ENCODE results near the gene TGFBR3. TPM values are rescaled to one million over a fixed set of nuclear protein-coding genes. Genes with fewer than 3 reads are reported as not detected.

TGFBR3 gene
- total RNA-seq, 1 experiment from 2014 or later: 3.1 TPM

GRCh38 chr1:91811363-91812025 is 74.5 kb downstream of the TGFBR3 start:
- Histone ChIP-seq H3K4me3 (ENCODE audit: low read depth, low read length, poor library complexity, severe bottlenecking) (no peak overlapping the region), H3K9me3 (ENCODE audit: low read depth, low read length, poor library complexity, severe bottlenecking) (no peaks in the 10 kb centered on the region), H3K4me1 (ENCODE audit: insufficient read depth, low read length, poor library complexity, severe bottlenecking) (peaks cover 18% of the 10 kb centered on the region), H3K27ac (ENCODE audit: low read depth, low read length, poor library complexity, severe bottlenecking) (no peak overlapping the region), H3K36me3 (ENCODE audit: insufficient read depth, low read length, poor library complexity, severe bottlenecking) (no peaks in the 10 kb centered on the region), H3K27me3 (replicated peaks; ENCODE audit: insufficient read depth, low read depth, low read length, poor library complexity) (no peaks in the 10 kb centered on the region)
- DNase-seq (ENCODE audit: low spot score): no peak
- CTCF ChIA-PET: no interaction called here
- BruUV-seq (replicated peaks): no TSS peak
- TF ChIP-seq EZH2 (IDR thresholded peaks at IDR 0.05; ENCODE audit: borderline replicate concordance, low read depth, low read length, poor library complexity, severe bottlenecking) (no peak), CTCF (conservative IDR thresholded peaks at IDR 0.05; ENCODE audit: low read depth, low read length) (no peak)
- POLR2A ChIA-PET (ENCODE audit: low non-redundant PET): no interaction called here
- intact Hi-C loops (cut with micrococcal nuclease; ENCODE audit: unreplicated experiment): no loop called here

DNA sequence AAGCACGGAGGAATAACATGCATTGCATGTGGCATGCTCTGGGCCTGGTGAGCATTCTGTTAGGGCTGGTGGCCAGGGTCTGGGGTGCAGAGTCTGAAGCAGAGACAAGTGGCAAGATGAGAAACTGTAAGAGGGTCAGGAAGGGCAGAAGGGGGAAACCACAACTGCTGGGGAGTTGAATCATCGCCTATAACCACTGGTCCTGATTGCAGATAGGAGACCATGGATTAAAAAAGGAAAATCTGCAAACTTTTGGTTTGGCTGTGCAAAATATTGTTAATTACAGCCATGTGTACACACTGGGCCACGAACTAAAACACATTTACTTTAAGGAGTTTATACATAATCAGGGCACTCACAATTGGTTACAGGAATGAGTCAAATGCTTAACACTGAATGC is 76.6 kb downstream of the TGFBR3 start:
- BruUV-seq (replicated peaks): no TSS peak
- Histone ChIP-seq H3K9me3 (ENCODE audit: low read depth, low read length, poor library complexity, severe bottlenecking) (no peaks in the 10 kb centered on the region), H3K4me3 (ENCODE audit: low read depth, low read length, poor library complexity, severe bottlenecking) (no peak overlapping the region), H3K27ac (ENCODE audit: low read depth, low read length, poor library complexity, severe bottlenecking) (no peak overlapping the region), H3K36me3 (ENCODE audit: insufficient read depth, low read length, poor library complexity, severe bottlenecking) (no peaks in the 10 kb centered on the region), H3K4me1 (ENCODE audit: insufficient read depth, low read length, poor library complexity, severe bottlenecking) (peaks cover 37% of the 10 kb centered on the region), H3K27me3 (replicated peaks; ENCODE audit: insufficient read depth, low read depth, low read length, poor library complexity) (no peaks in the 10 kb centered on the region)
- ChIA-PET CTCF (no interaction called here), POLR2A (ENCODE audit: low non-redundant PET) (no interaction called here)
- TF ChIP-seq CTCF (conservative IDR thresholded peaks at IDR 0.05; ENCODE audit: low read depth, low read length) (no peak), EZH2 (IDR thresholded peaks at IDR 0.05; ENCODE audit: borderline replicate concordance, low read depth, low read length, poor library complexity, severe bottlenecking) (no peak)
- no peak for DNase-seq (ENCODE audit: low spot score)
- intact Hi-C loops (cut with micrococcal nuclease; ENCODE audit: unreplicated experiment): no loop called here

DNA sequence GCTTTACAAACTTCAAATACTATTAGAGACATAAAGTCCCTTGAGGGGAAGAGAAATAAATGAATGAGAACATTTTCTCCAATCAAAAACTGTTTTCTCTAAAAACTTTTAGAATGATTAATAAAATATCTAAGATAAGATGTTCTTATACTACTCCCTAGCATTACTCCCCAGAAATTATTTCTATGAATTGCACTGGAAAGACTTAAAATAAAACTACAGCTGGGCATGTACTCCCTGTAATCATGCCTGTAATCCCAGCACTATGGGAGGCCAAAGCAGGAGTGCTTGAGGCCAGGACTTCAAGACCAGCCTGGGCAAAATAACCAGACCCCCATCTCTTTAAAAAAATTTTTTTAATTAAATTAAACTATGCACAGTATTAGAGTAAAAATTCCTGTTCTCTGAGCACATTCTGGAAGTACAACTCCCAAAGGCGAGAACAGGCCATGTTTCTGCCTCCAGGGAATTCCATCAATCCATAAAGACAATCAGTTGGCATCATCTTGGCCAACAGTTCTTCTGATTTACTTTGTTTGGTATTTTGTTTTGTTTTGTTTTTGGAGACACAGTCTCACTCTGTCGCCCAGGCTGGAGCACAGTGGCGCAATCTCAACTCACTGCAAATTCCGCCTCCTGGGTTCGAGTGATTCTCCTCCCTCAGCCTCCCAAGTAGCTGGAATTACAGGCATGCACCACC is 77.9 kb downstream of the TGFBR3 start:
- Histone ChIP-seq H3K4me3 (ENCODE audit: low read depth, low read length, poor library complexity, severe bottlenecking) (no peak overlapping the region), H3K9me3 (ENCODE audit: low read depth, low read length, poor library complexity, severe bottlenecking) (no peaks in the 10 kb centered on the region), H3K27ac (ENCODE audit: low read depth, low read length, poor library complexity, severe bottlenecking) (no peak overlapping the region), H3K27me3 (replicated peaks; ENCODE audit: insufficient read depth, low read depth, low read length, poor library complexity) (no peaks in the 10 kb centered on the region), H3K36me3 (ENCODE audit: insufficient read depth, low read length, poor library complexity, severe bottlenecking) (no peaks in the 10 kb centered on the region), H3K4me1 (ENCODE audit: insufficient read depth, low read length, poor library complexity, severe bottlenecking) (peaks cover 42% of the 10 kb centered on the region)
- intact Hi-C loops (cut with micrococcal nuclease; ENCODE audit: unreplicated experiment): no loop called here
- ChIA-PET POLR2A (ENCODE audit: low non-redundant PET) (no interaction called here), CTCF (no interaction called here)
- no TSS peak for BruUV-seq (replicated peaks)
- no peak for TF ChIP-seq CTCF (conservative IDR thresholded peaks at IDR 0.05; ENCODE audit: low read depth, low read length)
- no peak for TF ChIP-seq EZH2 (IDR thresholded peaks at IDR 0.05; ENCODE audit: borderline replicate concordance, low read depth, low read length, poor library complexity, severe bottlenecking)
- DNase-seq (ENCODE audit: low spot score): no peak

All from A673 (cell line).